Bronchial epithelial cell (primary cell): ENCODE measurements around the gene TRIM26. TPM values are rescaled to one million over a fixed set of nuclear protein-coding genes. Genes with fewer than 3 reads are reported as not detected.

Source experiments
- DNase-seq: peaks from one replicate; pipeline ENCODE4 v3.0.0-alpha.2; 2010; ENCODE audit warnings: low read depth
- FAIRE-seq: peaks from 2 replicates; lab custom pipeline; 2011; peaks lifted over from hg19 to GRCh38; lab: Jason Lieb, UNC
- H3K27me3 ChIP-seq: 2 replicates; pipeline ENCODE4 v1.5.1; 2011; ENCODE audit warnings: low read length; ENCODE audit not compliant: control insufficient read depth, insufficient read depth
- H3K36me3 ChIP-seq: 2 replicates; pipeline ENCODE4 v1.5.1; 2011; ENCODE audit warnings: low read length; ENCODE audit not compliant: control insufficient read depth, insufficient read depth
- H3K4me3 ChIP-seq: 2 replicates; pipeline ENCODE4 v1.5.1; 2011; ENCODE audit warnings: mild to moderate bottlenecking, low read depth, low read length, control low read depth
- CTCF ChIP-seq: IDR thresholded peaks from 2 replicates; pipeline ENCODE4 v1.5.1; 2011; ENCODE audit warnings: mild to moderate bottlenecking, moderate library complexity, low read length, control low read depth, inconsistent platforms; ENCODE audit not compliant: insufficient read depth, severe bottlenecking
- total RNA-seq: library from RNA; depleted of rRNA; stranded (reverse); fragments of >200 nt; gene quantifications from 2 replicates; pipeline ENCODE4 v1.2.1, GENCODE V29; 2014

The TRIM26 gene
- total RNA-seq, 1 donor from 2014 or later: 24.7 TPM

- Histone ChIP-seq H3K4me3 (no peak overlapping the region), H3K36me3 (no peaks in the 10 kb centered on the region), H3K27me3 (no peaks in the 10 kb centered on the region)
- no peak for TF ChIP-seq CTCF
- DNase-seq: no peak
- FAIRE-seq: no peak
Measured at GRCh38 chr6:30154061-30154460, 59.1 kb downstream of the TRIM26 start.

- H3K36me3 ChIP-seq: no peaks in the 10 kb centered on the region
- FAIRE-seq: no peak
- DNase-seq: no peak
- no peak overlapping the region for H3K4me3 ChIP-seq
- no peaks in the 10 kb centered on the region for H3K27me3 ChIP-seq
- TF ChIP-seq CTCF: no peak
Measured at GRCh38 chr6:30152910-30153610, 60.1 kb downstream of the TRIM26 start.

GRCh38 chr6:30152016-30152673 lies 61.1 kb downstream of the TRIM26 start:
- TF ChIP-seq CTCF: no peak
- FAIRE-seq: no peak
- Histone ChIP-seq H3K4me3 (no peak overlapping the region), H3K27me3 (no peaks in the 10 kb centered on the region), H3K36me3 (no peaks in the 10 kb centered on the region)
- DNase-seq: no peak

- no peak for TF ChIP-seq CTCF
- no peaks in the 10 kb centered on the region for H3K36me3 ChIP-seq
- DNase-seq (no peak), FAIRE-seq (no peak)
- no peak overlapping the region for H3K4me3 ChIP-seq
- H3K27me3 ChIP-seq: no peaks in the 10 kb centered on the region
Measured at GRCh38 chr6:30151580-30151979, 61.6 kb downstream of the TRIM26 start.

GRCh38 chr6:30150671-30151395 lies 62.4 kb downstream of the TRIM26 start:
- H3K4me3 ChIP-seq: no peak overlapping the region
- H3K27me3 ChIP-seq: no peaks in the 10 kb centered on the region
- no peak for DNase-seq
- TF ChIP-seq CTCF: no peak
- no peak for FAIRE-seq
- no peaks in the 10 kb centered on the region for H3K36me3 ChIP-seq
